Choroid plexus epithelial cell (primary cell): Measurements from ENCODE around the gene CHST3.
"Not testable (repeated sequence)": the region's sequence is repeated elsewhere in the genome, so short reads cannot be mapped to it uniquely, and the experiment has no call there.

Experiments used
- DNase-seq: peaks from one replicate; pipeline ENCODE4 v3.0.0-alpha.2; 2010; ENCODE audit warnings: low read depth
- H3K4me3 ChIP-seq: 2 replicates; pipeline ENCODE4 v1.5.1; 2011; ENCODE audit warnings: low read depth, mild to moderate bottlenecking, control low read depth, low read length, moderate library complexity
- TF ChIP-seq, protein P1 (sequence below): conservative IDR thresholded peaks from 2 replicates; pipeline ENCODE4 v1.5.1; 2011; ENCODE audit warnings: low read depth, mild to moderate bottlenecking, control low read depth, inconsistent platforms, low read length, moderate library complexity

The CHST3 gene

DNA sequence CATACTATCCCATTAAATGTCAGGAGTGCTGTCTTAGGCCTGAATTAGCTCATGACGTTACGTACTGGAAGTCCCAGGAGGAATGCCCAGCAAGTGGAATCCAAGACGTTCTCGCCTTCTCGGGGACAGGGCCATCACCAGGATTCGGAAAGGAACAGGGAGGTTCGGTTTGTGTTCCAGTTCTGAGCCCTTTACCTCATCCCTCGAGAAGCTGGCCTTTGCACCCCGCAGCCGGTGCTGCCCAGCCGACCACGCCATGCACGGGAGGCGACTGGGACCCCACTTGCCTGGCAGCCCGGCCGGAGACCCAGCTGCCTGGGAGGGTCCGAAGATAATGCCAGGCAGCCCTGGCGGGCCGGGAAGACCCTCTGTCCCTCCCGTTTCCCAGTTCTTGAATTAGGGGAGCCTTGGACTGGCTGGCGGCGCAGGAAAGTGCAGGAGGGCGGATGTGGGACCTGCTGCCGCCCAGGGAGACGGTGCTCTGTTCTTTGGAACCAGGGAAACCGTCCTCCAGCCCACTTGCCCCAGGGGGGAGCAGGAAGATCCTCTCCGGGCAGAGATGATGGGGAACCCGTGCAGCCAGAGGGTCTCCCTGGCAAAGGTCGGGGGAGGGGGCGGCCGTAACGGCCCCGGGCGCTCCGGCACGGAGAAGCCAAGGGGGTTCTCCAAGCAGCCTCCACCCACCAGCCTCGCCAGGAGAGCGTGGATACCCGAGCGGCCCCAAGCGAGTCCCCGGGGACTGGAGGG is 671 bp upstream of the CHST3 start:
- DNase-seq = no peak
- peak overlapping the region; percentile 78 for H3K4me3 ChIP-seq
- TF ChIP-seq, protein P1, sequence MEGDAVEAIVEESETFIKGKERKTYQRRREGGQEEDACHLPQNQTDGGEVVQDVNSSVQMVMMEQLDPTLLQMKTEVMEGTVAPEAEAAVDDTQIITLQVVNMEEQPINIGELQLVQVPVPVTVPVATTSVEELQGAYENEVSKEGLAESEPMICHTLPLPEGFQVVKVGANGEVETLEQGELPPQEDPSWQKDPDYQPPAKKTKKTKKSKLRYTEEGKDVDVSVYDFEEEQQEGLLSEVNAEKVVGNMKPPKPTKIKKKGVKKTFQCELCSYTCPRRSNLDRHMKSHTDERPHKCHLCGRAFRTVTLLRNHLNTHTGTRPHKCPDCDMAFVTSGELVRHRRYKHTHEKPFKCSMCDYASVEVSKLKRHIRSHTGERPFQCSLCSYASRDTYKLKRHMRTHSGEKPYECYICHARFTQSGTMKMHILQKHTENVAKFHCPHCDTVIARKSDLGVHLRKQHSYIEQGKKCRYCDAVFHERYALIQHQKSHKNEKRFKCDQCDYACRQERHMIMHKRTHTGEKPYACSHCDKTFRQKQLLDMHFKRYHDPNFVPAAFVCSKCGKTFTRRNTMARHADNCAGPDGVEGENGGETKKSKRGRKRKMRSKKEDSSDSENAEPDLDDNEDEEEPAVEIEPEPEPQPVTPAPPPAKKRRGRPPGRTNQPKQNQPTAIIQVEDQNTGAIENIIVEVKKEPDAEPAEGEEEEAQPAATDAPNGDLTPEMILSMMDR = no peak

DNA sequence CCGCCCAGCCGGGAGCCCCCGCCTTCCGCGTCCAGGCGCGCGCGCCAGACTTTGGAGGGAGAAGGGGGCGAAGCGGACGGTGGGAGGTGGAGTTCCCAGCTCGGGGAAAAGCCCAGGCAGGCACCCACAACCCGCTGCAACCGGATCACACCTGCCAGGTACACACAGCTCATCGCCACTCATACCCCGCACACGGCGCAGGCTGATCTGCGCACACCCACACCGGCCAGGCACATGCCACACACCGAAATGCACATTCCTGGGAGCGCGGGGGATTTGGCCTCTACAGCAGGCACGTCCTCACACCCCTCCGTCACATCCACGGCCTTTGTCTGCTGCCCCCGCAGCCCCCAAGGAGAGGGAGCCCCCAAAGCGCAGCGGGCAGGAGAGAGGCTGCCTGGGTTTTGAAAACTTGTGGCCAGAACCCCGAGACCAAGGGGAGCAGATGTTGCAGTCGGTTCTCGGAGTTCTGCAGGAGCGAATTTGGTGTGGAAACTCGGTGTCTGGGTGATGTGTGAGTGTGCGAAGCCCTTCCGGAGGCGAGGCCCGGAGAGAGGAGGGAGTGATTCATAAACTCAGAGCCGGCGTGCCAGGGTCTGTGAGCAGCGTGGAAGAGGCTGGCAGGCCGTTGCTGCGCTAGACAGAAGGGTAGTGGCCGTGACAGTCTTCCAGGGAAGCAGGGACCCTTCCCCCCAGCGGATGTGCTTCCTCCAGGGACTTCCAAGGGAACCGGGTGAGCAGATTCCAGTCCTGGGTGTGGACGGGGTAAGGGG is 734 bp downstream of the CHST3 start:
- peak overlapping the region; percentile 78 for H3K4me3 ChIP-seq
- TF ChIP-seq, protein P1 = no peak
- DNase-seq = peak; percentile 81

DNA sequence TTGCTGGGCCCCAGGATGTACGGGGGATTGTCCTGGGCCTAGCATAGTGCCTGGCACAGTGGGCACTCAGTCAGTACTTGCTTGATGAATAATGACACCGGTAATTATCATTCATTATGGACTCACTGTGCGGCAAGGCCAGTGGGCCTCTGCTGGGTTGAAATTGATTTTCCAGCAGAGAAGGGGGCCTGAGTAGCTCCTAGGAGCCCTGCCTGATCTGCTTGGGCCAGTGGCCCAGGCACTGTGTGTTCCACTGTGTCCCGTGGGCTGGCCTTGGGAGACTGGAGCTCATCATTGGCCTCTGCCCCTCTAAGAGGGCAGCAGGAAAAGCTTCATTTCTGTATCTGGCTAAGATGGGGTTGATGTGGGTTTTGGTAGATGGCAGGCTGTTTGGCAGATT is 1.4 kb downstream of the CHST3 start:
- TF ChIP-seq, protein P1 = no peak
- peak overlapping the region; percentile 78 for H3K4me3 ChIP-seq
- DNase-seq = no peak

DNA sequence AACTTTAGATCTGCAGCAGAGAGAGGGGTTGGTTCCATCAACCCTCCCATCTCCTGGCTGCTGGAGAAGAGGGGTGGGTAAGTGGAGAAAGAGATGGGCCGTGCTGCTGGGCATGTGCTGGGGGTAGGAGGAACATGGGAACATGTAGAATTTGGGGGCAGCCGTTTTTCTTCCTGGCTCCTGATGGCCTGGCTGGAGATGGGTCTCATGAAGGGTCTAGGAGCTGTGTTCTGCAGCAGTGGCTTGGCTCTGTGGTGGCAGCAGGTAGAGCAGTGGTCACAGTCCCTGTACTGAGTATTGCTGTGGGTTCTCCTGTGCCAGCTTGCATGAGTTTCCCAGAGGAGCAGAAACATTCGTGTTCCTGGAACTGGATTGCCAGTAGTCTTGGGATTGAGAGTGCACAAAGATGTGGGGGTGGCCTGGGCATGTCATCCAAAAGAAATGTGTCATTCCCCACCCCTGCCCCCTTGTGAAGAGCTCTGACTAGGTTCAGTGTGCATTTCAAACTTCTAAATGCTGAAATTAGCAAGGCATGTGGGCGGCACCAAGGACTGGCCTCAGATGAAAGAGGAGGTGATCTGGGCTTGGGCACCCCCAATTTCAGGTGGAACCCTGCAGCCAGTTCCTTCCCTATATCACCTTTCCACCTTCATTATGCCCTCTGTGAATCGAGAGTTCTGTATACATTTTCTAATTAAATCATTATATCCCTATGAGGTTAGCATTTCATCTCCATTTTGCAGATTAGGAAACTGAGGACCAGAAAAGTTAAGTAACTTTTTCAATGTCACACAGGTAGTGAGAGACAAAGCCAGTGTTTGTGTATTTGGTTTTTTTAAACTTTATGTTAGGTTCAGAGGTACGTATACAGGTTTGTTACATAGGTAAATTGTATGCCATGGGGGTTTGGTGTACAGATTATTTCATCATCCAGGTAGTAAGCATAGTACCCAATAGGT is 2.1 kb downstream of the CHST3 start:
- DNase-seq = no peak
- TF ChIP-seq, protein P1 = no peak
- H3K4me3 ChIP-seq = peak overlapping the region; percentile 78

DNA sequence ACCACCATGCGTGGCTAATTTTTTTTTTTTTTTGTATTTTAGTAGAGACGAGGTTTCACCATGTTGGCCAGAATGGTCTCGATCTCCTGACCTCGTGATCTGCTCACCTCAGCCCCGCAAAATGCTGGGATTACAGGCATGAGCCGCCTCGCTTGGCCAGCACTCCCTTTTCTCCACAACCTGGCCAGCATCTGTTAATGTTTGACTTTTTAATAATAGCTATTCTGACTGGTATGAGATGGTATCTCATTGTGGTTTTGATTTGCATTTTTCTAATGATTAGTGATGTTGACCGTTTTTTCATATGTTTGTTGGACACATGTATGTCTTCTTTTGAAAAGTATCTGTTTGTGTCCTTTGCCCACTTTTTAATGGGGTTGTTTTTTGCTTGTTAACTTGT is 3.8 kb downstream of the CHST3 start:
- not testable (repeated sequence) for DNase-seq

DNA sequence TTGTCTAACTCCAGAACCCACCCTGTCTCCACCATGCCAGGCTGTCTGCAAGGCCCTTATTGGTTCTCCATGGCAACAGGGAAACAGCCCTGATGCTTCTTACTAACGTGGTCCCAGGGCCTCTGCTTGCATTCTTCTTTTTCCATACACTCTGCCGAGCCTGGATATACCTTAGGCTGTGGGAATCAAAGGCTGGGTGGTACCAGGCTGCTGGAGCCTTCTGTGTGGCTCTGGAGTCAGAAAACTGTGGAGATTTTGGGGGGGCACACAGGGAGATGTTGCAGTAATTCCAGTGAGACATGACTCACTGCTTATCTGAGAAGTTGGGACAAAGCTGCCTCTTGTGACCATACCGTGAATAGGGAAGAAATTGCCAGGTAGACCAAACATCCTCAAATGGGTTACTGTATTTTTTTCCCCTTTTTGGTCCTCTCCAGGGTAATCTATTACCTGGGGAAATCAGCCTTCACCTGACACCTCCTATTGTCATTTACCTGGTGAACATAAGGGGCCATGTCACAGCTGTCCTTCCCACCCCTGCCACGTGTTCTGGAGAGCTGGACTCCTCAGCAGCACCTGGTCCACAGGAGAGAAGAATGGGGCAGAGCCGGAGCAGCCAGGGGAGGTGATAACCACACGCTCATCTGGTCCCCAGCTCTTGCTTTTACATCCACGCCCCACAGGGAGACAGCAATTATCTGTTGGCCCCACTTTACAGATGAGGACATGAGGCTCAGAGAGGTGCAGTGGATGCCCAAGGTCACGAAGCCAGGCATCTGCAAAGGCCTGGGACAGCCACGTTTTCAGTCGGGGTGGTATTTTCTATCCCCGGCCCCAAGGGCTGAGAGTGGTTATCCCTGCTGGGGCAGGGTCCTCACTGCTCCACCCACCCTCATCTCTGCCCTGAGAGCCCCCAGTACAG is 4.6 kb downstream of the CHST3 start:
- DNase-seq = no peak
- H3K4me3 ChIP-seq = no peak overlapping the region
- TF ChIP-seq, protein P1 = no peak

More for the DNA sequence above, 3.8 kb downstream of the CHST3 start:
- not testable (repeated sequence) for H3K4me3 ChIP-seq
